CD14-positive monocyte (primary cell): ENCODE results near the gene CFAP20DC. TPM values are rescaled to one million over a fixed set of nuclear protein-coding genes. Genes with fewer than 3 reads are reported as not detected.

Source experiments
- DNase-seq, 3 donors: peaks; one replicate each; pipeline ENCODE4 v3.0.0-alpha.2; 2011 to 2022
- H2AFZ ChIP-seq: 2 replicates; pipeline ENCODE4 v1.6.0; 2012; ENCODE audit warnings: mild to moderate bottlenecking, low read depth, low read length, inconsistent platforms; ENCODE audit not compliant: insufficient read depth, poor library complexity, severe bottlenecking
- H3K27ac ChIP-seq, 2 donors: 1 replicate in 1 of 2; 2 replicates in 1 of 2; pipeline ENCODE4 v1.5.1; 2012 to 2013; ENCODE audit warnings: low read length in 2 of 2, control low read depth in 1 of 2, inconsistent platforms in 1 of 2, low read depth in 1 of 2, mild to moderate bottlenecking in 1 of 2
- H3K27me3 ChIP-seq, 2 donors: one replicate each; pipeline versions ENCODE4 v1.6.0 to v1.6.1; 2011 to 2013; ENCODE audit warnings: low read length in 2 of 2; ENCODE audit not compliant: control insufficient read depth in 2 of 2, insufficient read depth in 2 of 2
- H3K36me3 ChIP-seq, 2 donors: replicated peaks in 1 of 2; 1 replicate in 1 of 2; 2 replicates in 1 of 2; pipeline versions ENCODE4 v1.5.1 to v1.6.1; 2012 to 2013; ENCODE audit warnings: low read length in 2 of 2, control low read depth in 1 of 2, inconsistent platforms in 1 of 2, mild to moderate bottlenecking in 1 of 2; ENCODE audit not compliant: insufficient read depth in 2 of 2, control insufficient read depth in 1 of 2
- H3K4me1 ChIP-seq, 2 donors: 1 replicate in 1 of 2; 2 replicates in 1 of 2; pipeline versions ENCODE4 v1.5.1 to v1.6.1; 2012 to 2013; ENCODE audit warnings: low read length in 2 of 2, control low read depth in 1 of 2, inconsistent platforms in 1 of 2, mild to moderate bottlenecking in 1 of 2, moderate library complexity in 1 of 2; ENCODE audit not compliant: insufficient read depth in 2 of 2, control insufficient read depth in 1 of 2
- H3K4me2 ChIP-seq: replicated peaks from 2 replicates; pipeline ENCODE3; 2012; ENCODE audit warnings: low read length, moderate library complexity, mild to moderate bottlenecking; ENCODE audit not compliant: poor library complexity, severe bottlenecking; ENCODE audit errors: extremely low read depth
- H3K4me3 ChIP-seq, 3 experiments: fragments of 200-600 bp in 1 of 3; sonication (generic) in 1 of 3; replicated peaks in 1 of 3; 1 replicate in 2 of 3; 2 replicates in 1 of 3; pipeline ENCODE4 v1.5.1; 2011 to 2013; ENCODE audit warnings: low read length in 3 of 3, mild to moderate bottlenecking in 3 of 3, control low read depth in 2 of 3, low read depth in 2 of 3, inconsistent platforms in 1 of 3, moderate library complexity in 1 of 3
- H3K79me2 ChIP-seq: 2 replicates; pipeline ENCODE4 v1.6.0; 2012; ENCODE audit warnings: mild to moderate bottlenecking, control low read depth, inconsistent platforms, low read length, moderate library complexity; ENCODE audit not compliant: insufficient read depth
- H3K9ac ChIP-seq: 2 replicates; pipeline ENCODE4 v1.6.0; 2017; ENCODE audit warnings: low read length, mild to moderate bottlenecking; ENCODE audit not compliant: insufficient read depth, poor library complexity, severe bottlenecking
- H3K9me3 ChIP-seq, 2 donors: replicated peaks in 1 of 2; 1 replicate in 1 of 2; 2 replicates in 1 of 2; pipeline versions ENCODE4 v1.5.1 to v1.6.1; 2012 to 2013; ENCODE audit warnings: low read length in 2 of 2, control low read depth in 1 of 2; ENCODE audit not compliant: control insufficient read depth in 1 of 2, insufficient read depth in 1 of 2
- H4K20me1 ChIP-seq: 2 replicates; pipeline ENCODE4 v1.6.0; 2012; ENCODE audit warnings: mild to moderate bottlenecking, low read length, control low read depth, moderate library complexity; ENCODE audit not compliant: insufficient read depth
- H3K27ac Mint-ChIP-seq, 7 donors: one replicate each; pipeline ENCODE4 v1.8.0; 2020; ENCODE audit warnings: mild to moderate bottlenecking in 7 of 7, mixed read lengths in 7 of 7, moderate library complexity in 6 of 7, inconsistent platforms in 2 of 7
- H3K27me3 Mint-ChIP-seq, 3 donors: one replicate each; pipeline ENCODE4 v1.8.0; 2021 to 2022; ENCODE audit warnings: low read depth in 3 of 3, mild to moderate bottlenecking in 3 of 3, mixed read lengths in 3 of 3, moderate library complexity in 3 of 3, inconsistent platforms in 1 of 3
- H3K36me3 Mint-ChIP-seq, 2 donors: one replicate each; pipeline ENCODE4 v1.8.0; 2020; ENCODE audit warnings: mixed read lengths in 2 of 2, inconsistent platforms in 1 of 2, mild to moderate bottlenecking in 1 of 2
- H3K4me1 Mint-ChIP-seq: one replicate; pipeline ENCODE4 v1.8.0; 2020; ENCODE audit warnings: mild to moderate bottlenecking, mixed read lengths
- H3K4me3 Mint-ChIP-seq, 2 donors: one replicate each; pipeline ENCODE4 v1.8.0; 2020; ENCODE audit warnings: mild to moderate bottlenecking in 2 of 2, mixed read lengths in 2 of 2, moderate library complexity in 1 of 2
- H3K9me3 Mint-ChIP-seq, 7 donors: one replicate each; pipeline ENCODE4 v1.8.0; 2020 to 2022; ENCODE audit warnings: mixed read lengths in 7 of 7, mild to moderate bottlenecking in 6 of 7, moderate library complexity in 6 of 7, inconsistent platforms in 2 of 7
- WGBS: methylation state at CpG from one replicate; pipeline ENCODE4 v1.1.5; 2013; ENCODE audit warnings: missing lambda C conversion rate; ENCODE audit not compliant: insufficient coverage; 5-methylcytosine and 5-hydroxymethylcytosine counted together
- intact Hi-C, 2 donors: fragments of 100-400 bp; cut with micrococcal nuclease; formaldehyde crosslinking; loops; one replicate each; pipeline versions ENCODE4 v1.15.0 to v1.15.1; 2023
- polyA plus RNA-seq, 3 donors: library from polyadenylated mRNA; depleted of rRNA in 1 of 3; unstranded in 2 of 3; stranded (reverse) in 1 of 3; fragments of 300-500 nt in 2 of 3; fragments of >200 nt in 1 of 3; fragmentation: Illumina TruSeq in 2 of 3; gene quantifications; 1 replicate in 2 of 3; 2 replicates in 1 of 3; pipeline ENCODE4 v1.2.3, GENCODE V29; 2012 to 2021
- TF ChIP-seq, protein P1 (sequence below): fragments of 200-600 bp; IDR thresholded peaks from one replicate; pipeline ENCODE4 v1.8.0; 2022; ENCODE audit warnings: antibody characterized with exemption, mild to moderate bottlenecking

The CFAP20DC gene
- polyA plus RNA-seq, 3 donors, result not detected

DNA sequence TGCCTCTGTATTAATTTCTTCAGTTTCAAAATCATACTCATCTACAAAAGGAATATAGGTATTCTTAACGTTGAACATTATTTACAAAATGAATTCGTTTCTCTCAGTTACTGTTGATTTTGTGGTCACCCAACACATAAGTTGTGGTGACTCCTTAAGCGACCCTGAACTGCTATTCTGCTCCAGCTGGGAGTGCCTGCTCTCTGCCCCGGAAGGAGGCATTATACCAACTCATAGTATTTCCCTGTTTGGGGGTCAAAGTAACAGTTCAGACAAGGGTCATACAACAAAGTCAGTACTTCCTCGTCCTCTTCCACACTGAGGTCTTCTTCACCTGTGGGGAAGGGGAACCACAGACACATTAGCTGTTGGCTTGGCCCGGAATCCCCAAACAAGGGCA lies 307.6 kb downstream of the CFAP20DC start:
- Histone ChIP-seq H4K20me1 (no peaks in the 10 kb centered on the region), H3K4me3 (no peak overlapping the region), H3K36me3 (no peaks in the 10 kb centered on the region), H3K4me1 (no peaks in the 10 kb centered on the region), H3K27me3 (no peaks in the 10 kb centered on the region), H3K4me2 (no peak overlapping the region), H3K9me3 (no peaks in the 10 kb centered on the region), H3K27ac (no peak overlapping the region), H3K9ac (no peak overlapping the region), H3K79me2 (no peaks in the 10 kb centered on the region), H2AFZ (no peak overlapping the region)
- no peak for DNase-seq
- H3K27ac Mint-ChIP-seq, result no peak overlapping the region
- intact Hi-C loops, result no loop called here
- 90% methylated on average over 4 of the region's 6 CpGs for WGBS
- H3K4me1 Mint-ChIP-seq, result no peaks in the 10 kb centered on the region
- TF ChIP-seq, protein P1, sequence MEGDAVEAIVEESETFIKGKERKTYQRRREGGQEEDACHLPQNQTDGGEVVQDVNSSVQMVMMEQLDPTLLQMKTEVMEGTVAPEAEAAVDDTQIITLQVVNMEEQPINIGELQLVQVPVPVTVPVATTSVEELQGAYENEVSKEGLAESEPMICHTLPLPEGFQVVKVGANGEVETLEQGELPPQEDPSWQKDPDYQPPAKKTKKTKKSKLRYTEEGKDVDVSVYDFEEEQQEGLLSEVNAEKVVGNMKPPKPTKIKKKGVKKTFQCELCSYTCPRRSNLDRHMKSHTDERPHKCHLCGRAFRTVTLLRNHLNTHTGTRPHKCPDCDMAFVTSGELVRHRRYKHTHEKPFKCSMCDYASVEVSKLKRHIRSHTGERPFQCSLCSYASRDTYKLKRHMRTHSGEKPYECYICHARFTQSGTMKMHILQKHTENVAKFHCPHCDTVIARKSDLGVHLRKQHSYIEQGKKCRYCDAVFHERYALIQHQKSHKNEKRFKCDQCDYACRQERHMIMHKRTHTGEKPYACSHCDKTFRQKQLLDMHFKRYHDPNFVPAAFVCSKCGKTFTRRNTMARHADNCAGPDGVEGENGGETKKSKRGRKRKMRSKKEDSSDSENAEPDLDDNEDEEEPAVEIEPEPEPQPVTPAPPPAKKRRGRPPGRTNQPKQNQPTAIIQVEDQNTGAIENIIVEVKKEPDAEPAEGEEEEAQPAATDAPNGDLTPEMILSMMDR, result no peak
- no peak overlapping the region for H3K4me3 Mint-ChIP-seq
- peaks cover 0 to 3% (median 2%) of the 10 kb centered on the region in 7 donors for H3K9me3 Mint-ChIP-seq
- no peaks in the 10 kb centered on the region for H3K36me3 Mint-ChIP-seq
- H3K27me3 Mint-ChIP-seq, result peaks cover 0 to 4% (median 1%) of the 10 kb centered on the region in 3 donors

DNA sequence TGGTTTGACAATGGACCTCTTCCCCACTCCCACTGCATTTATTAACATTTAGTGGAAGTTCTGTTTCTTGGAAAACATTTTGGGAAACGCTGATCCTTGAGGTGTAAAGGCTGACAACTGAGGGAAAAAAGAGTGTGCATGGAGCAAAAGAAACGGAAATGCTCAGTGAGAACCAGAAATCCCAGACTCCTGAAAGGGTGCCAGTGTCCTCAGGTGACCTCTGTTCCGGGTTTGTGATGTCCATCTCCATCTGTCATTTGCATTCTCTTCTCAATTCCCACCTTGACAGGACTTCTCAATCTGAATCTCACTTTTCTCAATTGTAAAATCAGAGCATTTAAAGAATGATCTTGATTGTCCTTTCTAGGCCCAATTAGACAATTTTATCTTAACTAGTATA lies 312.2 kb downstream of the CFAP20DC start:
- Histone ChIP-seq H3K36me3 (no peaks in the 10 kb centered on the region), H3K79me2 (no peaks in the 10 kb centered on the region), H3K9me3 (no peaks in the 10 kb centered on the region), H3K4me3 (no peak overlapping the region), H4K20me1 (no peaks in the 10 kb centered on the region), H3K9ac (no peak overlapping the region), H3K4me2 (no peak overlapping the region), H3K4me1 (no peaks in the 10 kb centered on the region), H3K27me3 (no peaks in the 10 kb centered on the region), H3K27ac (no peak overlapping the region), H2AFZ (no peak overlapping the region)
- Mint-ChIP-seq H3K4me1 (no peaks in the 10 kb centered on the region), H3K36me3 (no peaks in the 10 kb centered on the region), H3K27ac (no peak overlapping the region), H3K27me3 (peaks cover 0 to 3% (median 0%) of the 10 kb centered on the region in 3 donors), H3K9me3 (peaks cover 0 to 7% (median 2%) of the 10 kb centered on the region in 7 donors), H3K4me3 (no peak overlapping the region)
- intact Hi-C loops, result no loop called here
- DNase-seq, result no peak
- TF ChIP-seq, protein P1, result no peak
- 94% methylated on average over 2 of the region's 3 CpGs for whole genome bisulfite sequencing
